Measurements from ENCODE around the gene STPG4.
"Not testable (repeated sequence)": the region's sequence is repeated elsewhere in the genome, so short reads cannot be mapped to it uniquely, and the experiment has no call there.

Gene STPG4

DNA sequence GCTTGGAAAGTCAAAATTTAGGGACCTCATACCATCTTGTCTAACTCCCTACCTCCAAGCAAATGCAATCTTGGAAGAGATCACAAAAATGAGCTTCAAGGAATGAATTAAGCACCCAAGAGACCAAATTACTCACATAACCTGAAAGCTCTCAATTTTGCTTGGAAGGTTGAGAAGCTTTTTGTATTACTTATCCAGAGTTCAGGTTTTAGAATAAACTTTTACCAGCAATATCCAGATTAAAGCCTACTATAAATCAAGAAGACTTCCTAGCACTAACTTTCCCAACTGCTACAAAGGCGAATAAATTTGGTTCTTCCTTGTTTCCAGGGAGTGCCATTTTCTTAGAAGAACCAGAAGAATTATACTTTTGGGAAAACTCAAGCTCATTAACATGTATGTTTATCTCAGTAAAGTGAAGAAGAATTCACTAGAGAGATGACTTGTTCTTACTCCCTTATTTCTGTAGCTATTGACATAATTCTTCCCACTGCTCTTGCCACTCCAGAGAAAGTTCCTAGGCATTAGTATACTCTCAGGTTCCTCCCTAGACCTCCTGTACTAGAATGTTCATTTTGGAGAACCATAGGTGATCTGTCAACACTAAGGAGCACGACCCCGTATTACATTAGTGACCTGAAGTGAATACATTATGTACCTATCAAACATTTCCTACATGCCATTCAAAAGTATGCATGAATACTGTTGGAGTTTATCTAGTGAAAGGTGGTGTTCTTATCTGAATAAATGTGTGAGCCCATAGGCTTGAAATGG, 18.0 kb upstream of the STPG4 start:
- DNase-seq (ENCODE audit: low spot score): no peak

DNA sequence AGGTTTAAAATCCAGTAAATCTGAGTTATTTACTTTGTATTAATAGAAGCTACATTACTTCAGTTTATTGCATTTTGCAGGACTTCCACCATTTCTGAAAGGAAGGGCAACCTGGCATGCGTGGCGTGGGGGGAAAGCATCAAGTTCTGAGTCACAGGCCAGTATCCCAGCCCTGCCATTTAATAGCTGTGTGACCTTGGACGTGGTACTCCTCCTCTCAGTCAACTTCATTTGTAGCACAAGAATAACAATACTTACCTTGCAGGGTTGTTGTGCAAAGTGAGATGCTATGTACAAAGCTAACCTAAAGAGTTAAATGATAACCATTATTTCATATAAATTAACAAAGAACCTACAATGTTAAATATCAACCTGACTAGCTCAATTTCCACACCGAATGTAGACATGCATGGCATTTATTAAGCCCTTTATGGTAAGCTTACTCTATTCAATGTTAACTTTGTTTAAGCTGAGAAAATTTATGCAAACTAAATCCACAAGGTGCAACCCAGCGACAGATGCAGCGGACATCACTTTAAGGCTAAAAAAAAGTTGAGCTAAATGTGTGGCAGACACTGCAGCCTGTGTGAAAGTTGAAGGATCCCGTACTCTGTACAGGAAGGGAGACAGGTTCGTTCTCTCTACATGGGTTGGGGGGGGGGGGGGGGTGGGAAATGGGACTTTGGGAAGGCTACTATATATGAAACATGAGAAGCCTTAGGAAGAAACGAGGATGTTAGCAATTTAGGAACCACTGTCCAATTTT, 17.2 kb upstream of the STPG4 start:
- DNase-seq (ENCODE audit: low spot score): no peak

DNA sequence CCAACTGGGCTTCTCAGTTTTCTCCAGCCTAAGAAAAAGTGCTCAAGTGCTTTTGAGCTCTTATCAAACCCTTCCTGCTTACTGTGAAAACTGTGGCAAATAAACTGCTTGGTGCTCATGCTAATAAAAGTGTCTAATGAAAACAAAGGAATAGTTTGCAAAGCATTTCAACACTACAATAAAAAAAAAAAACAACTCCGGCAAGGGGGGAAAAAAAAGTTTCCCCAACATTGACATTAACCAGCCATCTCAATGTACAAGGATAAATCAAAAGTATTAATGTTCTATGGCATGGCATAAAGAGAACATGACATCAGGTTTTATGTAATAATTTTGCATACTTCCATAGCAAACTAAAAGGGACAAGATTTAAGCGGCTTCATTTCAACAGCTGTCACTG, 14.7 kb upstream of the STPG4 start:
- DNase-seq (ENCODE audit: low spot score): no peak

DNA sequence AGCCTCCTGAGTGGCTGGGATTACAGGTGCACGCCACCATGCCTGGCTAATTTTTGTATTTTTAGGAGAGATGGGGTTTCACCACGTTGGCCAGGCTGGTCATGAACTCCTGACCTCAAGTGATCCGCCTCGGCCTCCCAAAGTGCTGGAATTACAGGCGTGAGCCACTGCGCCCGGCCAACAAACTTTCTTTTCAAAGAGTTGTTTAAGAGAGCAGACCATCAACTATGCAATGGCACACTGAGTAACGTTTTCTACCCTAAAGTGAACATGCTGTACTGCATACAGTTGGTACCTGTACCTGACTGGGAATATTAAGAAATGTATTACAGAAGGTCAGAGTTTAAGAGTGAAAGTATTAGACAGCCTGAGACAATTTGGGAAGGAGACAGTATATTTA, 13.8 kb upstream of the STPG4 start:
- not testable (repeated sequence) for DNase-seq (ENCODE audit: low spot score)

DNA sequence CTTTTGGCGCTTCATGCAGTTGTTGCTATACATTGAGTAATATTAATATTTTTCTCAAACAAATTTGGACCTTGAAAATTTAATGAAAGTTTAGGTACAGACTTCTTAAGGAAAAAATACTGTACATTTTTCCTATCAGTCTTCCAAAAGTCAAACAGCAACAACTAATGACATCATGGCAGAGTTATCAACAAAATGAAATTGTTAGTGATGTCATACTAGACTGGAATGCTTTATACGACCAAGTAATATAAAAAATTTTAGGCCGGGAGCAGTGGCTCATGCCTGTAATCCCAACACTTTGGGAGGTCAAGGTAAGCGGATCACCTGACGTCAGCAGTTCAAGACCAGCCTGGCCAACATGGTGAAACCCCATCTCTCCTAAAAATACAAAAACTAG, 12.0 kb upstream of the STPG4 start:
- no peak for DNase-seq (ENCODE audit: low spot score)

DNA sequence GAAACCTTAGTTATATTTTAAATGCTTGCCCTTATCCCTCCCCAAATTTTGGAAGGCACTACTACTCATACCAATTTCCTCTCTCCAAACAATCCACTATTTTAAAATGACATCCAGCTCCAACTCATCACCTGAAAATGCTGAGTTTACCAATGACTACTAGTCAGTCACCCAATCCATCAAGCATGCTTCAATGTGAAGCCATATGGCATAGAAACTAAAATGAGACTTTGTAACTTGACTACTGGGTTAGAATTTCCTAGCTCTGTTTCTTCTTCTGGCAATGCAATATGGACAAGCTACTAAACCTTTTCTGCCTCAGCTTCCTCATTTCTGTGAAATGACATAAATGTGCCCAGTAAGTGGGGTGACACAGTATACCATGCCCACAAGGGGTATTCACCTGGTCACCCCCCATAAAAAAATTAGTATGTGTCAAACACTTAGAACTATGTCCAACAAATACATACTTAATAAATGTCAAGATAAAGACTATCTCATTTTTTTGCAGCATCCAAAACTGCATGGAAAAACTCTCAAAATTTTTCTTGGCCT, 10.0 kb upstream of the STPG4 start:
- DNase-seq (ENCODE audit: low spot score): peak; percentile 54

DNA sequence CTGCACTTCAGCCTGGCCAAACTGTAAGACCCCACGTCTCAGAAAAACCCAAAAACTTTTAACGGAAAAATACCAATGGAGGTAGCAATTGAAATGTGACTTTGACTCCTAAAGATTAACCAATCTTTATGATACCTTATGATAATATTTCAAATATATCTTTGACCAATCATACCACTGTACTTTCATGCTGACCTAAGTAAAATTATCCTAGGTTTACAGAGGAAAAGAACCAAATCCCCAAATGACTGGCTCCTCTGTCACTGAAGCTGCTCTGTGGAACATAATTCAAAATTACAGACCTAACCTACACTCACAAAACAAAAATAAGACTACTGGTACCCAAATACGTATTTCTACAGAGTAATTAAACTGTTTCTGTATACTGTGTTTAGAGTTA, 7.7 kb upstream of the STPG4 start:
- no peak for DNase-seq (ENCODE audit: low spot score)

DNA sequence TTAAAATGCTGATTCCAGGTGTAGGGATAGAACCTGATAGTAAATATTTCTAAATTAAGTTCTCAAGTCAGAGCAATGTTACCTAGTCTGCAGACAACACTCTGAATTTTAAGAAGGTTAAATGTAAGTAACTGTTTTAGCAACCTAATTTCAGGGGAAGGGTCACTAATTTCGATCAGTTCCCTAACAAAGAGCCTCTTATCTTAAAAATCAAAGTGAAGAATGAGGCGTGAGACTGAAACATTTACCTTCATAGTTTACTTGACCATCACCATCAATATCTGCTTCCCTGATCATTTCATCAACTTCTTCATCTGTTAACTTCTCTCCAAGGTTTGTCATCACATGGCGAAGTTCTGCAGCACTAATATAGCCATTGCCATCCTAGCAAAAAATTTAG, 6.4 kb upstream of the STPG4 start:
- DNase-seq (ENCODE audit: low spot score): no peak

DNA sequence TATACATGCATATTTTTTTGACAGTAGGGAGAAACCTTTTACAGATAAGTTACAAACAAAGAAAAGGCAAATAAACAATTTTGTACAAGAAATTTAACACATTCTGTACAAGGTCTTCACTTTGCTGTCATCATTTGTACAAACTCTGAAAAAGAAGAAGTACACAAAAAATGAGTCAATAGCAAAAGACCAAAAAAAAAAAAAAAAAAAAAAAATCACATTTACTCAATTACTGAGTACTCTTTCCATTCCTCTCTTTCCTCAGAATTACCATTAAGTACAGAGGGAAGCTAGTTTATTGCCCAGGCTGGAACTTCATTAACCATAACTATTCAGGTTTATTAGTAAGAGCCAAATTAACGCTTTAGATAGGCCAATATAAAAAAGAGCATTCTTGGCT, 5.6 kb upstream of the STPG4 start:
- no peak for DNase-seq (ENCODE audit: low spot score)

DNA sequence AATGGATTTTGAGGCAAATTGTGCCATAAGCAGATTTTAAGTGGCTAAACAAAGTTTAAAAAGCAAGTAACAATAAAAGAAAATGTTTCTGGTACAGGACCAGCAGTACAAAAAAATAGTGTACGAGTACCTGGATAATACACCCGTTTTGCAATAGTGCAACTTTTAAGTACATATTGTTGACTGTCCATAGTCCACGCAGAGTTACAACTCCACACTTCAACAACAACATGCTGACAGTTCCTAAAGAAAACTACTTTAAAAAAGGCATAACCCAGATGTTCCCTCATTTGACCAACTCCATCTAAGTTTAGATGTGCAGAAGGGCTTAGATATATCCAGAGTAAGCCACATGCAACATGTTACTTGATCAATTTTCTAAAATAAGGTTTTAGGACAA, 5.1 kb upstream of the STPG4 start:
- no peak for DNase-seq (ENCODE audit: low spot score)

DNA sequence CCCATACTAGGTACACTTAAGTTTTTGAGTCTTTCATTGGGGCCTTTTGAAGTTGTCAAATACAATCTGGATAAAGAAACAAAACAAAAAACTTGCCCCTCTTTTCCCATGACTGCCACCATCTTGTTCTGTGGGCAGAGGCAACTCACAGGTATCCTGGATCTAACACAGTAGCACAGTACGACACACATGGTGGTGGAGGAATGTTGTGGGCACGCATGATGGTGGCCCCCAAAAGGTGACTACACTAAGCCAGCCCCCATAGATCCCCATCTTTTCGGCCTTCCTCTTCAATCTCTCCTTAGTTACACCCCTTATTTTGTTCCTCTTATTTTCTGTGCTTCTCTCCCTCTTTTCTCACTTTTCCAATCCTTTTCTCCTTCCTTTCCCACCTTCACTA, 4.5 kb upstream of the STPG4 start:
- DNase-seq (ENCODE audit: low spot score): no peak

DNA sequence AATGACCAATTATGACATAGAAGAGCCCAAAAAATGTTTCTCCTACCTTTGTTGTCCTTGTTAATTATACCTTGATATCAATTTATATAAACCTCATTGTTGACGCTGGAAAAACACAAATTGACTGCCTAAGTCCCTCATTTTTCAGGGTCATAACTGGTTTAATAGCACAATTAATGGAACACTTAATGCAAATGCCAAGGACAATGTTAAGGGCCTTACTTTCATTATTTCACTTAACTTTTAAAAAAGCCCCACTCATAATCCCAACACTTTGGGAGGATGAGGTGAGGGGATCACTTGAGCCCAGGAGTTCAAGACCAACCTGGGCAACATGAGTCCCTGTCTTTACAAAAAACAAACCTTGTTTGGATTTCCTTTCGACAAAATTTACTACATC, 3.5 kb upstream of the STPG4 start:
- DNase-seq (ENCODE audit: low spot score): no peak

DNA sequence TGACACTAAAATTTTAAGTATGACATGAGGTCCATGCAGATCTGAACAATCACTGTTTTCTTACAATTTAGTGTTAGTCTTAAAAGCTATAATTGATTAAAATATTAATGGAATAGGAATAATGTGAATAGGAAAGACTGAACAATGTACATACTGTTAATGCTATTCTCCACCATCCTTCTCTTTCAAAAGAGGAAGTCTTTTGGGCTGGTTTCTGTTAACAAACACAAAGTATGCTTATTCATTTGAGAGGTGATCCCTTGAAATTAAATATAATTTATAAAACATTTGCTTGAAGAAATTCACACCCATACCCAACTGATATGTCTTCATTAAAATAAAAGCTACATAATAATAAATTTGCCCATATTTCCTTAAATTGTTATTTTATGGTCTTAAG, 2.3 kb downstream of the STPG4 start:
- no peak for DNase-seq (ENCODE audit: low spot score)

DNA sequence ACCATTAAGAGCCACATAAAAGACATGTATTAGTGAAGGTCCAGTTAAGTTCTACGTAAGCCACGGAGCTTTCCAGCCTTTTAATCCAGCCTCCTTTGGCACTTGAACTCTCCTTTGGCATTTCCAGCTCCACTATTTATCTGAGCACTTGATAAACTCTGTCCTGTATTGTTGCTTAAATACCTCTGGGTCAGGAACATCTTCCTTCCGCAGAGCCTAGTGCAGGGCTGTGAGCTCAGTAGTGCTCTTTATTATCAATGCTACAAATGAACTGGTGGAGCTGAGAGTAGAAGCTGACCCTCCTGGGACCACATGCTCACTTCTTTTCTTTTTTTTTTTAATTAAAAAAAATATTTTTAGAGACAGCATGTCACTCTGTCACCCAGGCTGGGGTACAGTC, 4.9 kb downstream of the STPG4 start:
- no peak for DNase-seq (ENCODE audit: low spot score)

DNA sequence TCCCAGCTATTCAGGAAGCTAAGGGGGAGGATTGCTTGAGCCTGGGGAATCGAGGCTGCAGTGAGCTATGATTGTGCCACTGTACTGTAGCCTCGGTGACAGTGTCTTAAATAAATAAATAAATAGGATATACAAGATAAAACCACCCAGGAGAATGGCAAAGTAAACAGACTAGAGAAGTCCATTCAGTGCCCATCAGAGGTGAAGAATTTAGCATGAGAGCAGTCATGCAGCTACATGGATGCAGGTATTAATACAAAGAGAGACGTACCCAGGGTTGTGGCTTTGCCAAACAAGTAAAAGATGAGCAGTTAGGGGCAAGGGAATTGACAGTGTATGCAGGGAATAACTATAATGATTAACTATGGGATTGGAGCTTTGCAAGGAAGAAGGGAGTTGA, 8.1 kb downstream of the STPG4 start:
- DNase-seq (ENCODE audit: low spot score): no peak

DNA sequence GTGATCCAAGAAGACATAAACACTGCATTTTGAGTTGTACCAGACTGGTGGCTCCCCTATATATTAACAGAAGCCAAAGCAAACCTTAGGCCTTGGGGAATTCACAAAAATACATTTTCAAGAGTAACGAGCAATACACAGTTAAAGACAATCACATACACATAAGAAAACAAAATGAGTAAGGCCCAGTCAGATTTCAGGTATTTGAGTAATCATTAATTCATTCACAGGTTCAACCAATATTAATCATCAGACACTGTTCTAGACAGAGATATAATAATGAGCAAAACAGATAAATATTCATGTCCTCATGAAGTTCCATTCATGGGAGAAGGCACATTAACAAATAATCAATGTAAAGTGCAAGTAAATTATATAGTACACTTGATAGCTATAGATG, 9.6 kb downstream of the STPG4 start:
- no peak for DNase-seq (ENCODE audit: low spot score)

DNA sequence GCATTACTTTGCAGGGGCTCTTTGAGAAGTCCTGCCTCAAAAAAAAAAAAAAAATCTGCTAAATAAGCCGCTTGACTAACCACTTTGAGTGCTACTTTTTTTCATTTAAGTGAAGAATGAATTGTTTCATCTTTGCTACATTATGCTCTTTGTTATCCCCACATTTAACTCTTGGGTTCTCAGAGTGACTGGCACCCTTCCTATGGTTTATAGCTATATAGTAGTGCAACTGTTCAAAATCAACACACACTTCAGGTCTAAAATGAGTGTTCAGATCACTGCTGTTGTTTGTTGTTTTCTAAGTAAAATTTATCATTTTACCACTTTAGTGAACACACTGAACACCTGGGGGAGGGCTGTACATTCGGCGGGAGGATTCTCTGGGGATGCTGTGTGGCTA, 13.6 kb downstream of the STPG4 start:
- no peak for DNase-seq (ENCODE audit: low spot score)

DNA sequence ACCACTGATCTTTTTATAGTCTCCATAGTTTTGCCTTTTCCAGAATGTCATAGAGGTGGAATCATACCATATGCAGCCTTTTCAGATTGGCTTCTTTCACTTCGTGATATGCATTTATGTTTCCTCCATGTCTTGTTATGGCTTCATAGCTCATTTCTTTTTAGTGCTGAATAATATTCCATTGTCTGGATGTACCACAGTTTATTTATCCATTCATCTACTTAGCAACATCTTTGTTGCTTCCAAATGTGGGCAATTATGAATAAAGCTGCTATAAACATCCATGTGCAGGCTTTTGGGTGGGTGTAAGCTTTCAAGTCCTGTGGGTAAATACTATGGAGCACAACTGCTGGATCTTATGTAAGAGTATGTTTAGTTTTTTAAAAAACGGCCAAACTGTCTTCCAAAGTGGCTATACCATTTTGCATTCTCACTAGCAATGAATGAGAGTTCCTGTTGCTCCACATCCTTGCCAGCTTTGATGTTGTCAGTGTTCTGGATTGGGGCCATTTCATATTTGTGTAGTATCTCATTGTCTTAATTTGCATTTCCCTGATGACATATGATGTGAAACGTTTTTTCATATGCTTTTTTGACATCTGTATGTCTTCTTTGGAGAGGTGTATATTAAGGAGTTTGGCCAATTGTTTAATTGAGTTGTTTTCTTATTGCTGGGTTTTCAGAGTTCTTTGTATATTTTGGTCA, 20.6 kb downstream of the STPG4 start:
- no peak for DNase-seq (ENCODE audit: low spot score)

DNA sequence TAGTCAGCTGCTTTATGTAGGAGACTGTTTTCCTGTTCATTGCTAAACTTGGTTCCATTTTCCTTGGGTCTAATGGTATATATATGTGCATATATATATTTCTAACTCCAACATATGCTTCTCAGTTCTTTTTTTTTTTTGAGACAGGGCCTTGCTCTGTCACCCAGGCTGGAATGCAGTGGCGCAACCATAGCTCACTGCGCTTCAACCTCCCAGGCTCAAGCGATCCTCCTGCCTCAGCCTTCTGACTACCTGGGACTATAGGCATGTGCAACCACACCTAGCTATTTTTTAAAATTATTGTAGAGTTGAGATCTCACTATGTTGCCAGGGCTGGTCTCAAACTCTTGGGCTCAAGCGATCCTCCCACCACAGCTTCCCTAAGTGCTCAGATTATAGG, 22.1 kb downstream of the STPG4 start:
- DNase-seq (ENCODE audit: low spot score): no peak

DNA sequence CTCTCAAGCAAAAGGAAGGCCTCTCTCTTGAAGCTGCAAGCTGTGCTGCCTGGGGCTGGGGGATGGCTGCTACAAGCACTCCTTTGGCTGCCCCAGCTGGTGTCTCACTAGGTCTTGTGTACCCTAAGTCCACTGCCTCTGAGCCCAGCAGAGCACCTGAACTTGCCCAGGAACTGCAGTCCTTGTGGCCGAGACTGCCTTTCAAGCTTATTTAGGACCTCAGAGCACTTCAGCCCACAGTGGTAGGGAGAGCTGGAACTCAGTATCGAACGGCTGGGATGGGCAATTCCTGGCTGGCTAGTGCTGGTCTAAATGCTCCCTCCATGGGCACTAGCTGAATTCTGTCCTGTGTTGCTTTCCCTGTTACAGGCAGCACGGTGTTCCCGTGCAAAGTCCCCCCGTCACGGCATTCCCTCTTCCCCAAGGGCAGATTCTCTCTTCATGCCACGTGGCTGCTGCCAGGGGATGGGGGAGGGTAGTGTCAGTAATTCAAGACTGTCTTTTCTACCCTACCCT, 25.9 kb downstream of the STPG4 start:
- no peak for DNase-seq (ENCODE audit: low spot score)

DNA sequence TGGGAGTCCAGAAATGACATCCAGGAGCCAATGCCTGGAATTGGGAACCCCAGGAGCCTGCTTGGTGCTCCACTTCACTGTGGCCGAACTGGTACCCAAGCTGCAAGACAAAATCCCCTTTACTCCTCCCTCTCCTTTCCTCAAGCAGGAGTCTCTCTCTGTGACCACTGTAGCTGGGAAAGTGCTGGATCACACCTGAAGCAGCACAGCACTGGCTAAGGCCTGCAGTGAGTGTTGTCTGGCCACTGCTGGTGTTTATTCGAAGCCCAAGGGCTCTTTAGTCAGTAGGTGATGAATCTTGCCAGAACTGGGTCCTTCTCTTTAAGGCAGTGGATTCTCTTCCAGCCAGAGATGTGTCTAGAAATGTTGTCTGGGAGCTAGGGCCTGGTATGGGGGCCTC, 26.4 kb downstream of the STPG4 start:
- no peak for DNase-seq (ENCODE audit: low spot score)

DNA sequence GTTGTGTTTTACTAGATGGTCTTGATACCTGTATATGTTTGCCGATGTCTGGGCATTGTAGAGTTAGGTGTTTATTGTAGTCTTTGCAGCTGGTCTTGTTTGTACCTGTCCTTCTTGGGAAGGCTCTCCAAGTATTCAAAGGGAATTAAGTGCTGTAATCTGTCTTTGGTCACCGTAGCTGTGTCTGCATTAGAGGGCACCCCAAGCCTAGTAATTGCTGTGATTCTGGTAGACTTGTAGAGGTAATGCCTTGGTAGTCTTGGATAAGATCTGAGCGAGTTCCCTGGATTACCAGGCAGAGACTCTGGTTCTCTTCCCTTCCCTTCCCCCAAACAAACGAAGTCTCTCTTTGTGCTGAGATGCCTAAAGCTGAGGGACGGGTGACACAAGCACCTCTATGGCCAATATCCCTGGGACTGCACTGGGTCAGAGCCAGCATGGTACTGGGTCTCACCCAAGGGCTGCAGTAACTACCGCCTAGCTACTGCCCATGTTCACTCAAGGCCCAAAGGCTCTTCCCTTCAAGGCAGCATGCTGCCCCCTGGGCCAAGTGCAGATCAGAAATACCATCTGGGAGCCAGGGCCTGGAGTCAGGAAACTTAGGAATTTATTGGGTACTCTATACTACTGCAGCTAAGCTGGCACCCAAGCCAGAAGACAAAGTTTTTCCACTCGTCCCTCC, 27.1 kb downstream of the STPG4 start:
- DNase-seq (ENCODE audit: low spot score): no peak
